GM12801 (cell line): ENCODE data around the gene TMEM108.

Source experiments
- TF ChIP-seq, protein P1 (sequence below): IDR thresholded peaks from one replicate; pipeline ENCODE4 v1.5.1; 2011; ENCODE audit warnings: control low read depth; ENCODE audit not compliant: insufficient read length; ENCODE audit errors: extremely low read depth

TMEM108 gene

GRCh38 chr3:133238015-133238414 is 199.8 kb downstream of the TMEM108 start:
- TF ChIP-seq, protein P1, sequence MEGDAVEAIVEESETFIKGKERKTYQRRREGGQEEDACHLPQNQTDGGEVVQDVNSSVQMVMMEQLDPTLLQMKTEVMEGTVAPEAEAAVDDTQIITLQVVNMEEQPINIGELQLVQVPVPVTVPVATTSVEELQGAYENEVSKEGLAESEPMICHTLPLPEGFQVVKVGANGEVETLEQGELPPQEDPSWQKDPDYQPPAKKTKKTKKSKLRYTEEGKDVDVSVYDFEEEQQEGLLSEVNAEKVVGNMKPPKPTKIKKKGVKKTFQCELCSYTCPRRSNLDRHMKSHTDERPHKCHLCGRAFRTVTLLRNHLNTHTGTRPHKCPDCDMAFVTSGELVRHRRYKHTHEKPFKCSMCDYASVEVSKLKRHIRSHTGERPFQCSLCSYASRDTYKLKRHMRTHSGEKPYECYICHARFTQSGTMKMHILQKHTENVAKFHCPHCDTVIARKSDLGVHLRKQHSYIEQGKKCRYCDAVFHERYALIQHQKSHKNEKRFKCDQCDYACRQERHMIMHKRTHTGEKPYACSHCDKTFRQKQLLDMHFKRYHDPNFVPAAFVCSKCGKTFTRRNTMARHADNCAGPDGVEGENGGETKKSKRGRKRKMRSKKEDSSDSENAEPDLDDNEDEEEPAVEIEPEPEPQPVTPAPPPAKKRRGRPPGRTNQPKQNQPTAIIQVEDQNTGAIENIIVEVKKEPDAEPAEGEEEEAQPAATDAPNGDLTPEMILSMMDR = no peak

GRCh38 chr3:133246119-133246518 is 207.9 kb downstream of the TMEM108 start:
- TF ChIP-seq, protein P1 = no peak

GRCh38 chr3:133246773-133247172 is 208.6 kb downstream of the TMEM108 start:
- TF ChIP-seq, protein P1 = no peak

DNA sequence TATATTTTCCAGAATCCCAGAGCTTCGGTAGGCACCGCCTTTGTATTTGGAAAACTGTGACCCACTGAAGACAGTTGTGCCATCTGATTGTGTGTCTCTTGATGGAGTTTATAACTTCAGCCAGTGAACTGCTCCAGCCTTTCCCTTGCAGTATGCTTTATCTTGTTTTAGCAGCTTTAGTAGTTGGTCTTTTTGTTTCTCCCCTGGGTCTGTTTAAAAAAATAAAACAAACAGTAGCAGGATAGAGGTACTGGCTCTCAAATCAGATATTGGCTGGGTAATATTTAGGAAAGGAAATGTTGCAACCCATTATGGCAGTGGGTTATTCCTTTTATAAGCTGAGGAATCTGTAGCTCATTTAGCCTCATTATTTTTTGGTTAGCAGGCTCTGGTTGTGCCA is 210.2 kb downstream of the TMEM108 start:
- TF ChIP-seq, protein P1 = no peak

- TF ChIP-seq, protein P1 = no peak
Measured at GRCh38 chr3:133249490-133249889, 211.3 kb downstream of the TMEM108 start.

GRCh38 chr3:133254151-133254550 is 216.0 kb downstream of the TMEM108 start:
- TF ChIP-seq, protein P1 = no peak

GRCh38 chr3:133254716-133255115 is 216.5 kb downstream of the TMEM108 start:
- TF ChIP-seq, protein P1 = no peak

DNA sequence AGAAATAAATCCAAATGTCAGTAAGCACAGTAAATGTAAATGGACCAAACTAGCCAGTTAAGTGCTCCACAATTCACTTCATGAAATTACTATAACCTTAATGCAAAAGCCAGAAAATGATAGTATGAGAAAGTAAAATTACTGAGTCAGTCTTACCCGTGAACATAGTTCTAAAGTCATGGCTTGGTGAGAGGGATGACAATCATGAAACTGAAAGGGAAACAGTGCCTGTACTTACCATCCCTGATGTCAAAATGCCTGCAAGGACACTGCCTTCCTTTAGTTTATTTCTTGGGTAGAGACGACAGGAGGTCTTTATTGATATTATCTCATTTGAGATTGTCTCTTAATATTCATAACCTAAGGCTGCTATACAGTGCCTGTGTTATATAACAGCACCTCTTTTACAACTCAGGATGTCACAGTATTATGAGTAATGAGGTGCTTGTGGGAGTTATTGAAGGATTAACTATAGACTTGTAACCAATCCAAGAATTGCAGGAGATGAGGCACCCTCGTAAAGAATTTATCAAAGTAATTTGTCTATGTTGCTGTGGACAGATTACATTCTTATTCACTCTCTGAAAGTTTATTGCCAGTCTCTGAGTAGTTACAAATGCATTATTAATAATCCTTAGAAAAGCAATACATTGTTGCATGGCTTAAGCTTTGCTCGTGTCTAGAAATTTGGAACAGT is 218.7 kb downstream of the TMEM108 start:
- TF ChIP-seq, protein P1 = no peak
